Glutamatergic neuron (in vitro differentiated cells): Measurements from ENCODE around the gene DAGLB. TPM values are rescaled to one million over a fixed set of nuclear protein-coding genes. Genes with fewer than 3 reads are reported as not detected.

ENCODE experiments used
- DNase-seq: peaks from one replicate; pipeline ENCODE4 v3.0.0; 2022
- H3K27ac Mint-ChIP-seq: one replicate; pipeline ENCODE4 v1.8.0; 2020; ENCODE audit warnings: mild to moderate bottlenecking, mixed read lengths, inconsistent platforms; ENCODE audit not compliant: unreplicated experiment
- H3K27me3 Mint-ChIP-seq: one replicate; pipeline ENCODE4 v1.8.0; 2020; ENCODE audit warnings: mild to moderate bottlenecking, moderate library complexity, mixed read lengths, inconsistent platforms; ENCODE audit not compliant: unreplicated experiment
- H3K36me3 Mint-ChIP-seq: one replicate; pipeline ENCODE4 v1.8.0; 2020; ENCODE audit warnings: mild to moderate bottlenecking, mixed read lengths, inconsistent platforms; ENCODE audit not compliant: unreplicated experiment
- H3K4me1 Mint-ChIP-seq: one replicate; pipeline ENCODE4 v1.8.0; 2020; ENCODE audit warnings: mild to moderate bottlenecking, low read depth, mixed read lengths, inconsistent platforms; ENCODE audit not compliant: unreplicated experiment
- H3K4me3 Mint-ChIP-seq: one replicate; pipeline ENCODE4 v1.8.0; 2020; ENCODE audit warnings: mild to moderate bottlenecking, mixed read lengths, inconsistent platforms; ENCODE audit not compliant: unreplicated experiment
- H3K9me3 Mint-ChIP-seq: one replicate; pipeline ENCODE4 v1.8.0; 2020; ENCODE audit warnings: mild to moderate bottlenecking, moderate library complexity, mixed read lengths, inconsistent platforms; ENCODE audit not compliant: unreplicated experiment
- CTCF ChIP-seq: fragments of 200-600 bp; sonication (generic); IDR thresholded peaks from one replicate; pipeline ENCODE4 v1.5.0; 2021; ENCODE audit not compliant: partially characterized antibody, unreplicated experiment
- total RNA-seq: library from RNA; stranded (reverse); fragmentation: NEBNext Ultra II Directional; extraction: Animal tissue kit (Norgen Biotek cat#: 25700); gene quantifications from one replicate; pipeline ENCODE4 v1.2.1, GENCODE V29; 2021; ENCODE audit not compliant: unreplicated experiment

DAGLB gene
- total RNA-seq, 1 donor from 2014 or later, result 63.2 TPM

GRCh38 chr7:6494365-6494764 is 46.6 kb upstream of the DAGLB start:
- no peak for TF ChIP-seq CTCF
- no peak for DNase-seq
- Mint-ChIP-seq H3K4me1 (peaks cover 2% of the 10 kb centered on the region), H3K27me3 (no peaks in the 10 kb centered on the region), H3K4me3 (no peak overlapping the region), H3K36me3 (no peaks in the 10 kb centered on the region), H3K27ac (no peak overlapping the region), H3K9me3 (no peaks in the 10 kb centered on the region)

- peaks cover 2% of the 10 kb centered on the region for H3K9me3 Mint-ChIP-seq
- no peak for DNase-seq
- H3K4me1 Mint-ChIP-seq, result no peaks in the 10 kb centered on the region
- no peaks in the 10 kb centered on the region for H3K36me3 Mint-ChIP-seq
- no peak for TF ChIP-seq CTCF
- H3K27me3 Mint-ChIP-seq, result no peaks in the 10 kb centered on the region
- no peak overlapping the region for H3K4me3 Mint-ChIP-seq
- H3K27ac Mint-ChIP-seq, result no peak overlapping the region
These were observed 43.4 kb upstream of the DAGLB start for GRCh38 chr7:6491194-6491593.

- Mint-ChIP-seq H3K4me1 (peaks cover 2% of the 10 kb centered on the region), H3K9me3 (peaks cover 2% of the 10 kb centered on the region), H3K27me3 (peaks cover 2% of the 10 kb centered on the region), H3K27ac (no peak overlapping the region), H3K36me3 (no peaks in the 10 kb centered on the region), H3K4me3 (no peak overlapping the region)
- DNase-seq, result no peak
- TF ChIP-seq CTCF, result no peak
These were observed 41.9 kb upstream of the DAGLB start for GRCh38 chr7:6489612-6490011.

GRCh38 chr7:6487184-6487545 is 39.4 kb upstream of the DAGLB start:
- no peak for DNase-seq
- H3K9me3 Mint-ChIP-seq, result peaks cover 2% of the 10 kb centered on the region
- peaks cover 5% of the 10 kb centered on the region for H3K4me1 Mint-ChIP-seq
- no peak overlapping the region for H3K4me3 Mint-ChIP-seq
- H3K27ac Mint-ChIP-seq, result no peak overlapping the region
- TF ChIP-seq CTCF, result no peak
- H3K27me3 Mint-ChIP-seq, result peaks cover 4% of the 10 kb centered on the region
- no peaks in the 10 kb centered on the region for H3K36me3 Mint-ChIP-seq

GRCh38 chr7:6486438-6487183 is 38.9 kb upstream of the DAGLB start:
- Mint-ChIP-seq H3K9me3 (peaks cover 2% of the 10 kb centered on the region), H3K4me1 (peaks cover 5% of the 10 kb centered on the region), H3K36me3 (no peaks in the 10 kb centered on the region), H3K27me3 (peaks cover 4% of the 10 kb centered on the region), H3K27ac (no peak overlapping the region), H3K4me3 (no peak overlapping the region)
- no peak for TF ChIP-seq CTCF
- DNase-seq, result no peak
